GM18870 (cell line): ENCODE results near the gene NGF.

Experiments
- ATAC-seq: cut with Tn5 transposase; IDR thresholded peaks from one replicate; pipeline ENCODE4 v1.9.1; 2021; ENCODE audit warnings: moderate library complexity; ENCODE audit not compliant: unreplicated experiment

Gene NGF

DNA sequence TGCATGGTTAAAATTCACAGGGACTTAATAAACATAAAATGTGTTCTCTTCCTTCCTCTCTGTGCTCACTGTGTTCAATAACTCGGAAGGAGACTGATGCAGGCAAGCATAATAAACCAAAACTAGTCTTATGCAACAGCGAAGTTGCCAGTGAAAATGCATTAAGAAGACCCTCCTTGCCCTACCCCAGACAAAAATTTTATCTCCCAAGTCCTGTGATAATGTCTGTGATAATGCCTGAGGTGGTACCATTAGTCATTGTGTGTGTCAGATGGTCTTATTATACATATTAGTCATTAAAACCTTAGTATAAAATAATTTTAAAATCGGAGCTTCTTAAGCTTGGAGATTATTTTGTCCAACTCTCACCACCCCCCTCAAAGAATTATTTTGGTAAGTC is 97.8 kb downstream of the NGF start:
- ATAC-seq, result no peak

- ATAC-seq, result no peak
Observed at GRCh38 chr1:115239426-115239825, 98.6 kb downstream of the NGF start.

DNA sequence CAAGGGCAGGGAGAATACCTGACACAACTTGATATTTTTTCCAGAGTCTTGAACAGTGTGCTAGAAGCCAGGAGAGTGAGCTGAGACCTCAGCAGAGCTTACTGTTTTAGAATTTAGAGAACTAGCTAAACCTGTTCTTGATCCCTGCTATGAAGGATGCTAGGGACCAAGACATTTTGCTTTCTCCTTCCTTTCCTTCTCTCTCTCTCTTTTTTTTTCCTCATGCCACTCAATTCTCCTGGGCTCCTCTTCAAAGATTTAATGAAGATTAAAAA is 99.0 kb downstream of the NGF start:
- no peak for ATAC-seq

GRCh38 chr1:115238336-115239147 is 99.5 kb downstream of the NGF start:
- ATAC-seq, result no peak

DNA sequence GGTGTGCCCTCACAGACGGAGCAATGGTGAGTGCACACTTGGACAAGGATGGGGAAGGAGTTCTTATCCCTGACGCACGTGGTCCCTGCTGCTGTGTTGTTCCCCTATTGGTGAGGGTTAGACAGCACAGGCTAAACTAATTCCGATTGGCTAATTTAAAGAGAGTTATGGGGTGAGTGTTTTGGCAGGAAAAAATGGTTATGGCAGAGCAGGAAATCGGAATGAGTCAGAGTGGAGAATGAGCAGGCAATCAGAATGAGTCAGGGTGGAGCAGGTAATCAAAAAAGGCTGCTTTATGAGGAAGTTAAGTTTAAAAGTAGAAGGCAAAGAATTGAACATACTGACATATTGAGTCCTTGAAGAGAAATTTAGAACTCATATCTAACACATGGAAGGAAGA is 100.5 kb downstream of the NGF start:
- ATAC-seq, result no peak

DNA sequence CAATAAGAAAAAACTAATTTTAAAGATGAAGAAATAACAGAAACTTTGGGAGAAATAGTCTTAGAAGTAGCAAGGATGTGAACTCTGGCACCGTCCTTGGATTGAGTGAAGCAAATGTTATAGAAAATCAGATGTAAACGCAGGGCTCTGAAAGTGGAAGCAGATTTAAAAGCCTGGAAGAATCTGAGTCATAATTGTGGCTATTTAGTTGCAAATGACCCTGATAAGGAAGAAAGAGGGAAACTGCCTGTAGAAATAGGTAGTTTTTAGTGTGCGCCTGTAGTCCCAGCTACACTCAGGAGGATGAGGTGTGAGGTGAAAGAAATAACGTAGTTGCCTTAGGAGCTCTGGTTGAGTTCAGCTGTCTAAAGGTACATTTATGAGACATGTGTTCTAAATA is 101.0 kb downstream of the NGF start:
- no peak for ATAC-seq
